Esophagus squamous epithelium (tissue), 4 donors: Measurements from ENCODE around the gene TEAD1.

Experiments
- POLR2A ChIP-seq, 4 donors: fragments of 450-650 bp; IDR thresholded peaks; one replicate each; pipeline ENCODE4 v1.6.1; 2017; ENCODE audit warnings: antibody characterized with exemption in 4 of 4, mild to moderate bottlenecking in 4 of 4, moderate library complexity in 3 of 4
- TF ChIP-seq, protein P1 (sequence below), 6 experiments: fragments of 450-650 bp in 4 of 6; fragments of 200-600 bp in 2 of 6; sonication (generic) in 2 of 6; IDR thresholded peaks; one replicate each; pipeline ENCODE4 v1.5.1; 2016 to 2019; ENCODE audit warnings: antibody characterized with exemption in 6 of 6, mild to moderate bottlenecking in 4 of 6, moderate library complexity in 4 of 6

DNA sequence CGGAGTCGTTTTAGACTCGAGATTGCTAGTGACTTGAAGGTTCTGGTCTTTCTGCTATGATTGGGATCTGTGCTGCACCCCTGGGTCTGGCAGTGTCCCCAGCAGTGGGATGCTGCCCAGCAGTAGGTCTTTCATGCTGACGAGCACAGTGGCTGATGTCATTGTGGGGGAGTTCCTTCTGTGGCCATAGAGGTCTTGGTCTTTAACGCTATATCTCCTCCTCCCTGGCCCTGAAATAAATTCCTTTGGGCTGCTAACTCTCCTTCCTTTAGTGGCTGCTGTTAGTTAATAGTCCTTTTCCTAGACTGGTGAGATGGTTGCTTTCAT lies 136.3 kb downstream of the TEAD1 start:
- TF ChIP-seq POLR2A (IDR thresholded peaks at IDR 0.05): no peak
- TF ChIP-seq, protein P1, sequence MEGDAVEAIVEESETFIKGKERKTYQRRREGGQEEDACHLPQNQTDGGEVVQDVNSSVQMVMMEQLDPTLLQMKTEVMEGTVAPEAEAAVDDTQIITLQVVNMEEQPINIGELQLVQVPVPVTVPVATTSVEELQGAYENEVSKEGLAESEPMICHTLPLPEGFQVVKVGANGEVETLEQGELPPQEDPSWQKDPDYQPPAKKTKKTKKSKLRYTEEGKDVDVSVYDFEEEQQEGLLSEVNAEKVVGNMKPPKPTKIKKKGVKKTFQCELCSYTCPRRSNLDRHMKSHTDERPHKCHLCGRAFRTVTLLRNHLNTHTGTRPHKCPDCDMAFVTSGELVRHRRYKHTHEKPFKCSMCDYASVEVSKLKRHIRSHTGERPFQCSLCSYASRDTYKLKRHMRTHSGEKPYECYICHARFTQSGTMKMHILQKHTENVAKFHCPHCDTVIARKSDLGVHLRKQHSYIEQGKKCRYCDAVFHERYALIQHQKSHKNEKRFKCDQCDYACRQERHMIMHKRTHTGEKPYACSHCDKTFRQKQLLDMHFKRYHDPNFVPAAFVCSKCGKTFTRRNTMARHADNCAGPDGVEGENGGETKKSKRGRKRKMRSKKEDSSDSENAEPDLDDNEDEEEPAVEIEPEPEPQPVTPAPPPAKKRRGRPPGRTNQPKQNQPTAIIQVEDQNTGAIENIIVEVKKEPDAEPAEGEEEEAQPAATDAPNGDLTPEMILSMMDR (IDR thresholded peaks at IDR 0.05): no peak
